GM12878 (cell line): ENCODE results near the gene TRIL. TPM values are rescaled to one million over a fixed set of nuclear protein-coding genes. Genes with fewer than 3 reads are reported as not detected.

Source experiments
- KDM1A ChIP-seq: fragments of 200-600 bp; sonication (generic); IDR thresholded peaks from 2 replicates; pipeline ENCODE4 v1.6.1; 2016; ENCODE audit warnings: borderline replicate concordance
- SIN3A ChIP-seq: IDR thresholded peaks from 2 replicates; pipeline ENCODE4 v1.6.1; 2012; ENCODE audit warnings: low read depth, low read length, improper control_type of control experiment
- SREBF2 ChIP-seq: IDR thresholded peaks from 2 replicates; pipeline ENCODE4 v1.6.1; 2012; ENCODE audit warnings: mild to moderate bottlenecking, low read length
- polyA plus RNA-seq, 11 experiments: library from polyadenylated mRNA; depleted of rRNA in 4 of 11; unstranded in 6 of 11; stranded (reverse) in 5 of 11; fragments of >200 nt; fragmentation: Nextera tagmentation in 4 of 11; fragmentation: Illumina TruSeq in 1 of 11; extraction: Ambion mirVana in 4 of 11; extraction: Trizol in 1 of 11; gene quantifications; 1 replicate in 1 of 11; 2 replicates in 10 of 11; pipeline versions ENCODE4 v1.2.1 to v1.2.3, GENCODE V29; 2011 to 2016; ENCODE audit warnings: inconsistent platforms in 2 of 11, missing spikeins in 2 of 11, low read depth in 1 of 11
- total RNA-seq, 4 experiments: library from RNA; depleted of rRNA in 3 of 4; stranded (reverse); fragments of >200 nt in 3 of 4; fragmentation: Illumina TruSeq in 1 of 4; extraction: Trizol in 1 of 4; gene quantifications; 2 replicates each; pipeline versions ENCODE4 v1.2.1 to v1.2.3, GENCODE V29; 2013 to 2021
- TF ChIP-seq, protein P1 (sequence below): IDR thresholded peaks from 2 replicates; pipeline ENCODE4 v1.6.1; 2012; ENCODE audit warnings: low read depth, low read length, improper control_type of control experiment
- TF ChIP-seq, protein P2 (sequence below): IDR thresholded peaks from 2 replicates; pipeline ENCODE4 v1.6.1; 2011; ENCODE audit warnings: borderline replicate concordance, low read depth, mild to moderate bottlenecking, moderate library complexity, low read length; ENCODE audit not compliant: insufficient read depth, poor library complexity, severe bottlenecking
- TF ChIP-seq, protein P3 (sequence below): IDR thresholded peaks from 2 replicates; pipeline ENCODE4 v1.6.1; 2012; ENCODE audit warnings: improper control_type of control experiment, low read depth, low read length; ENCODE audit not compliant: insufficient replicate concordance

TRIL gene
- total and polyA plus RNA-seq, 10 of the 15 experiments (the other 5 are each of a cell fraction or from before 2014, with no cell fraction given): not detected

DNA sequence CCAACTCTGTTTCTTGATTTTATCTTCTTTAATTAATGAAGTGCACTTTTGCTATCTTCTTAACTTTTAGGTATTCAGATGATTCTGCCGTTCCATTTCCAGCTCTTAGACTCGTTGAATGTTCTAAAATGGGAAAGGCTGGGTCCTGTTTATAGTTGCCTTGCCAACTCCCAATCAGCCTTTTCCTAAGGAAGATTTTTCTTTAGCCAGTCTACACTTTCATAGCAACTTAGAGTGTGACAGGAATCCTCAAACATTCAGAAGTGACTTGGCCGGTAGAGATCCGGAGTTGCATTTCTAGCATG lies 23.0 kb upstream of the TRIL start (continued):
- TF ChIP-seq, protein P1, sequence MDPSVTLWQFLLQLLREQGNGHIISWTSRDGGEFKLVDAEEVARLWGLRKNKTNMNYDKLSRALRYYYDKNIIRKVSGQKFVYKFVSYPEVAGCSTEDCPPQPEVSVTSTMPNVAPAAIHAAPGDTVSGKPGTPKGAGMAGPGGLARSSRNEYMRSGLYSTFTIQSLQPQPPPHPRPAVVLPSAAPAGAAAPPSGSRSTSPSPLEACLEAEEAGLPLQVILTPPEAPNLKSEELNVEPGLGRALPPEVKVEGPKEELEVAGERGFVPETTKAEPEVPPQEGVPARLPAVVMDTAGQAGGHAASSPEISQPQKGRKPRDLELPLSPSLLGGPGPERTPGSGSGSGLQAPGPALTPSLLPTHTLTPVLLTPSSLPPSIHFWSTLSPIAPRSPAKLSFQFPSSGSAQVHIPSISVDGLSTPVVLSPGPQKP: no peak
- TF ChIP-seq, protein P2, sequence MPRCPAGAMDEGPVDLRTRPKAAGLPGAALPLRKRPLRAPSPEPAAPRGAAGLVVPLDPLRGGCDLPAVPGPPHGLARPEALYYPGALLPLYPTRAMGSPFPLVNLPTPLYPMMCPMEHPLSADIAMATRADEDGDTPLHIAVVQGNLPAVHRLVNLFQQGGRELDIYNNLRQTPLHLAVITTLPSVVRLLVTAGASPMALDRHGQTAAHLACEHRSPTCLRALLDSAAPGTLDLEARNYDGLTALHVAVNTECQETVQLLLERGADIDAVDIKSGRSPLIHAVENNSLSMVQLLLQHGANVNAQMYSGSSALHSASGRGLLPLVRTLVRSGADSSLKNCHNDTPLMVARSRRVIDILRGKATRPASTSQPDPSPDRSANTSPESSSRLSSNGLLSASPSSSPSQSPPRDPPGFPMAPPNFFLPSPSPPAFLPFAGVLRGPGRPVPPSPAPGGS: no peak
- TF ChIP-seq KDM1A: no peak
- no peak for TF ChIP-seq SIN3A
- no peak for TF ChIP-seq SREBF2
- TF ChIP-seq, protein P3, sequence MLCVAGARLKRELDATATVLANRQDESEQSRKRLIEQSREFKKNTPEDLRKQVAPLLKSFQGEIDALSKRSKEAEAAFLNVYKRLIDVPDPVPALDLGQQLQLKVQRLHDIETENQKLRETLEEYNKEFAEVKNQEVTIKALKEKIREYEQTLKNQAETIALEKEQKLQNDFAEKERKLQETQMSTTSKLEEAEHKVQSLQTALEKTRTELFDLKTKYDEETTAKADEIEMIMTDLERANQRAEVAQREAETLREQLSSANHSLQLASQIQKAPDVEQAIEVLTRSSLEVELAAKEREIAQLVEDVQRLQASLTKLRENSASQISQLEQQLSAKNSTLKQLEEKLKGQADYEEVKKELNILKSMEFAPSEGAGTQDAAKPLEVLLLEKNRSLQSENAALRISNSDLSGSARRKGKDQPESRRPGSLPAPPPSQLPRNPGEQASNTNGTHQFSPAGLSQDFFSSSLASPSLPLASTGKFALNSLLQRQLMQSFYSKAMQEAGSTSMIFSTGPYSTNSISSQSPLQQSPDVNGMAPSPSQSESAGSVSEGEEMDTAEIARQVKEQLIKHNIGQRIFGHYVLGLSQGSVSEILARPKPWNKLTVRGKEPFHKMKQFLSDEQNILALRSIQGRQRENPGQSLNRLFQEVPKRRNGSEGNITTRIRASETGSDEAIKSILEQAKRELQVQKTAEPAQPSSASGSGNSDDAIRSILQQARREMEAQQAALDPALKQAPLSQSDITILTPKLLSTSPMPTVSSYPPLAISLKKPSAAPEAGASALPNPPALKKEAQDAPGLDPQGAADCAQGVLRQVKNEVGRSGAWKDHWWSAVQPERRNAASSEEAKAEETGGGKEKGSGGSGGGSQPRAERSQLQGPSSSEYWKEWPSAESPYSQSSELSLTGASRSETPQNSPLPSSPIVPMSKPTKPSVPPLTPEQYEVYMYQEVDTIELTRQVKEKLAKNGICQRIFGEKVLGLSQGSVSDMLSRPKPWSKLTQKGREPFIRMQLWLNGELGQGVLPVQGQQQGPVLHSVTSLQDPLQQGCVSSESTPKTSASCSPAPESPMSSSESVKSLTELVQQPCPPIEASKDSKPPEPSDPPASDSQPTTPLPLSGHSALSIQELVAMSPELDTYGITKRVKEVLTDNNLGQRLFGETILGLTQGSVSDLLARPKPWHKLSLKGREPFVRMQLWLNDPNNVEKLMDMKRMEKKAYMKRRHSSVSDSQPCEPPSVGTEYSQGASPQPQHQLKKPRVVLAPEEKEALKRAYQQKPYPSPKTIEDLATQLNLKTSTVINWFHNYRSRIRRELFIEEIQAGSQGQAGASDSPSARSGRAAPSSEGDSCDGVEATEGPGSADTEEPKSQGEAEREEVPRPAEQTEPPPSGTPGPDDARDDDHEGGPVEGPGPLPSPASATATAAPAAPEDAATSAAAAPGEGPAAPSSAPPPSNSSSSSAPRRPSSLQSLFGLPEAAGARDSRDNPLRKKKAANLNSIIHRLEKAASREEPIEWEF: no peak
- TF ChIP-seq, all 136 proteins: peak for 0
